ENCODE measurements around the gene ZNF574. TPM values are rescaled to one million over a fixed set of nuclear protein-coding genes. Genes with fewer than 3 reads are reported as not detected.

ZNF574 gene
- total RNA-seq, 1 experiment from 2014 or later = 24.6 TPM

- no peak for TF ChIP-seq ZBTB33 (IDR thresholded peaks at IDR 0.05; ENCODE audit: extremely low read depth, insufficient replicate concordance, low read length)
- TF ChIP-seq TCF7L2 (IDR thresholded peaks at IDR 0.05; ENCODE audit: borderline replicate concordance, extremely low read depth, insufficient read depth, insufficient read length) = no peak
These were observed 19.9 kb downstream of the ZNF574 start (continued) for GRCh38 chr19:42095814-42096230.

GRCh38 chr19:42096255-42096837 is 20.4 kb downstream of the ZNF574 start:
- RAD21 ChIA-PET (ENCODE audit: low non-redundant PET in 1 of 2, low total read pairs in 2 of 2, uncharacterized antibody in 2 of 2, unreplicated experiment in 2 of 2) = no interaction called here
- H3K4me3 ChIP-seq (replicated peaks in 1 of 2; ENCODE audit: low read depth in 1 of 2, low read length in 2 of 2) = no peak overlapping the region
- CTCF ChIA-PET = no interaction called here

More at GRCh38 chr19:42096255-42096837, 20.4 kb downstream of the ZNF574 start:
- BruUV-seq (replicated peaks) = no TSS peak
- H3K79me2 ChIP-seq (ENCODE audit: insufficient read depth, low read length) = no peaks in the 10 kb centered on the region
- intact Hi-C loops (cut with micrococcal nuclease) = loop anchor here (10.0 kb wide), 1 partner anchor 102 kb away; the partner anchor contains the start of gene ATP1A3
- H2AFZ ChIP-seq (ENCODE audit: low read depth, low read length, poor library complexity, severe bottlenecking) = no peak overlapping the region
- H3K9me3 ChIP-seq (ENCODE audit: control insufficient read depth in 1 of 2, insufficient read depth in 1 of 2, low read depth in 1 of 2, low read length in 2 of 2) = no peaks in the 10 kb centered on the region
- H3K9ac ChIP-seq (ENCODE audit: low read length) = no peak overlapping the region
- ATAC-seq (no peak), DNase-seq (ENCODE audit: low read depth, low spot score) (no peak)
- no peaks in the 10 kb centered on the region for H3K27me3 ChIP-seq (ENCODE audit: insufficient read depth, low read length)
- no peak for TF ChIP-seq ZFX (IDR thresholded peaks at IDR 0.05)
- TF ChIP-seq SIN3A (IDR thresholded peaks at IDR 0.05; ENCODE audit: low read depth) = no peak
- TF ChIP-seq EZH2phosphoT487 (IDR thresholded peaks at IDR 0.05; ENCODE audit: borderline replicate concordance) = no peak
- no peak for TF ChIP-seq TCF7L2 (IDR thresholded peaks at IDR 0.05; ENCODE audit: borderline replicate concordance, extremely low read depth, insufficient read depth, insufficient read length)
- TF ChIP-seq RAD21 (IDR thresholded peaks at IDR 0.05; ENCODE audit: low read depth) = no peak
- TF ChIP-seq ZNF274 (IDR thresholded peaks at IDR 0.05; ENCODE audit: low read depth, low read length) = no peak
- TF ChIP-seq CBX3 (IDR thresholded peaks at IDR 0.05; ENCODE audit: low read depth) = no peak
- no peak for TF ChIP-seq ELF1 (IDR thresholded peaks at IDR 0.05; ENCODE audit: borderline replicate concordance, low read depth)
- no peak for TF ChIP-seq POLR2AphosphoS5 (IDR thresholded peaks at IDR 0.05; ENCODE audit: low read depth, low read length)
- no peak for TF ChIP-seq EZH2 (IDR thresholded peaks at IDR 0.05)
- no peak for TF ChIP-seq ATF3 (IDR thresholded peaks at IDR 0.05)
- TF ChIP-seq SP1 (IDR thresholded peaks at IDR 0.05; ENCODE audit: low read depth) = no peak
- TF ChIP-seq FOSL1 (IDR thresholded peaks at IDR 0.05; ENCODE audit: low read depth) = no peak
- no peak for TF ChIP-seq MAX (IDR thresholded peaks at IDR 0.05)
- no peak for TF ChIP-seq YY1 (IDR thresholded peaks at IDR 0.05; ENCODE audit: extremely low read depth, insufficient replicate concordance, low read depth, low read length)
- POLR2A ChIA-PET = no interaction called here
- H3K27ac ChIP-seq (ENCODE audit: low read depth, low read length) = no peak overlapping the region
- H3K9me2 ChIP-seq (ENCODE audit: insufficient read depth) = no peaks in the 10 kb centered on the region
- peaks cover 23 to 41% of the 10 kb centered on the region in 2 experiments for H3K4me1 ChIP-seq (ENCODE audit: control insufficient read depth in 1 of 2, insufficient read depth in 2 of 2, low read length in 2 of 2)
- H3K36me3 ChIP-seq (ENCODE audit: control insufficient read depth in 1 of 2, insufficient read depth in 2 of 2, low read length in 2 of 2) = no peaks in the 10 kb centered on the region
- H4K20me1 ChIP-seq (ENCODE audit: insufficient read depth) = no peaks in the 10 kb centered on the region
- H3K4me2 ChIP-seq (ENCODE audit: low read length) = no peak overlapping the region

Measured in HCT116 (cell line).